ENCODE measurements around the gene LEFTY1. TPM values are rescaled to one million over a fixed set of nuclear protein-coding genes. Genes with fewer than 3 reads are reported as not detected.
A peak's percentile ranks its signal among the peaks of the same experiment; 100 is the strongest.

The LEFTY1 gene
- total and polyA plus RNA-seq, 9 of the 15 experiments (the other 6 are each of a cell fraction or from before 2014, with no cell fraction given): 0.07 to 0.24 (median 0.17) TPM; not detected in 5

GRCh38 chr1:225923692-225924555, 35.0 kb upstream of the LEFTY1 start, which contains the start of gene PYCR2 (continued):
- TF ChIP-seq NR0B1 (IDR thresholded peaks at IDR 0.05; ENCODE audit: partially characterized antibody) (no peak), ZFX (CRISPR knock-in tag; IDR thresholded peaks at IDR 0.05) (peak; percentile 79), MEF2D (tag; conservative IDR thresholded peaks at IDR 0.05; ENCODE audit: low read depth) (no peak), NFYB (IDR thresholded peaks at IDR 0.05; ENCODE audit: extremely low read depth, insufficient read length) (peak; percentile 82), ZNF124 (CRISPR knock-in tag; IDR thresholded peaks at IDR 0.05) (no peak)

GRCh38 chr1:225923381-225923691, 34.4 kb upstream of the LEFTY1 start:
- intact Hi-C loops (cut with micrococcal nuclease) (no loop called here), in situ Hi-C loops (cut with MboI) (no loop called here)
- ChIA-PET POLR2A (interaction anchor here (0.6 to 2.8 kb wide), 14 partner anchors 8 to 438 kb away, joined by 3 to 14 read pairs (median 4); partner anchors contain the start of genes LEFTY1, SDE2 and TMEM63A), CTCF (ENCODE audit: low intra/inter-chr PET ratio) (no interaction called here)
- Histone ChIP-seq H3K4me3 (peak overlapping the region; percentile 94), H3K79me2 (ENCODE audit: control insufficient read depth, insufficient read depth, low read length) (peaks cover 39% of the 10 kb centered on the region), H3K27ac (ENCODE audit: extremely low read depth, low read depth, low read length) (peak overlapping the region; percentile 93), H3K27me3 (ENCODE audit: control insufficient read depth in 2 of 2, insufficient read depth in 2 of 2, low read length in 2 of 2) (no peaks in the 10 kb centered on the region), H3K4me1 (replicated peaks in 1 of 2; ENCODE audit: control insufficient read depth in 2 of 2, insufficient read depth in 2 of 2, low read length in 2 of 2) (peaks cover 38 to 65% of the 10 kb centered on the region in 2 experiments), H2AFZ (ENCODE audit: low read depth, low read length) (no peak overlapping the region; the same call in 1 of the 2 replicates), H3K9me3 (replicated peaks; ENCODE audit: control insufficient read depth, insufficient read depth, low read depth, low read length) (no peaks in the 10 kb centered on the region), H4K20me1 (replicated peaks; ENCODE audit: control insufficient read depth, insufficient read depth, low read length) (no peaks in the 10 kb centered on the region), H3K36me3 (ENCODE audit: control insufficient read depth, insufficient read depth, low read length) (peaks cover 47% of the 10 kb centered on the region), H3K9me1 (ENCODE audit: control insufficient read depth, insufficient read depth, low read length) (no peaks in the 10 kb centered on the region), H3K9ac (ENCODE audit: insufficient read depth in 1 of 2, low read depth in 2 of 2, low read length in 2 of 2) (peak overlapping the region; percentile 94 to 97), H3K4me2 (ENCODE audit: insufficient read depth, low read length) (peak overlapping the region; percentile 87)
- no TSS peak for BruUV-seq (replicated peaks)
- peak in 2 of 4 experiments; percentile 45 to 70 for DNase-seq (ENCODE audit: extremely low read depth in 1 of 4, low spot score in 3 of 4)
- under 1% methylated on average over 8 of the region's 8 CpGs for WGBS (ENCODE audit: insufficient coverage, low coverage, missing lambda C conversion rate)
- FAIRE-seq: no peak
- peak; percentile 4; the same call in 2 of the 3 replicates for ATAC-seq
- TF ChIP-seq HNRNPUL1 (IDR thresholded peaks at IDR 0.05; ENCODE audit: low read length) (0 out of 2 replicates have a peak, but pooled peaks have one; percentile 25), NR2C1 (IDR thresholded peaks at IDR 0.05) (no peak), NR2C1 (tag; IDR thresholded peaks at IDR 0.05) (0 out of 2 replicates have a peak, but pooled peaks have one; percentile 8), NR1H2 (CRISPR knock-in tag; IDR thresholded peaks at IDR 0.05) (0 out of 2 replicates have a peak, but pooled peaks have one; percentile 22), SREBF1 (IDR thresholded peaks at IDR 0.05; ENCODE audit: borderline replicate concordance, low read depth, low read length) (no peak), MCM2 (IDR thresholded peaks at IDR 0.05; ENCODE audit: low read depth) (no peak), MYNN (IDR thresholded peaks at IDR 0.05) (0 out of 2 replicates have a peak, but pooled peaks have one; percentile 32), MYNN (CRISPR knock-in tag; IDR thresholded peaks at IDR 0.05) (no peak), ATF4 (CRISPR knock-in tag; IDR thresholded peaks at IDR 0.05) (no peak), ZNF263 (CRISPR knock-in tag; IDR thresholded peaks at IDR 0.05; ENCODE audit: borderline replicate concordance) (peak; percentile 8; the same call in 1 of the 2 replicates), ZKSCAN1 (IDR thresholded peaks at IDR 0.05; ENCODE audit: low read depth, low read length) (peak; percentile 59), FOXP4 (CRISPR knock-in tag; IDR thresholded peaks at IDR 0.05; ENCODE audit: borderline replicate concordance) (peak; percentile 67; the same call in 1 of the 2 replicates), TRIM24 (IDR thresholded peaks at IDR 0.05) (no peak)

All from K562 (cell line).